ENCODE measurements around the gene PGAM5.

The PGAM5 gene

GRCh38 chr12:132669166-132669879 lies 41.3 kb upstream of the PGAM5 start:
- WGBS, 2 donors (ENCODE audit: extremely low coverage in 2 of 2, insufficient read length in 2 of 2, insufficient replicate concordance in 1 of 2), result no CpG with 5 or more reads among the region's 17 CpGs
- no peak overlapping the region for H3K9ac ChIP-seq (ENCODE audit: low read depth, low read length, poor library complexity)
- peaks cover 68 to 97% of the 10 kb centered on the region in 2 donors for H3K36me3 ChIP-seq (replicated peaks in 1 of 2; ENCODE audit: control insufficient read depth in 2 of 2, insufficient read depth in 2 of 2, low read length in 2 of 2)
- H3K14ac ChIP-seq (ENCODE audit: low read length), result no peak overlapping the region
- no peak overlapping the region for H3K4me3 ChIP-seq (ENCODE audit: low read length in 2 of 2)
- H2AFZ ChIP-seq (ENCODE audit: low read length), result no peak overlapping the region
- H2BK12ac ChIP-seq (ENCODE audit: low read length), result no peak overlapping the region
- H3K9me3 ChIP-seq (replicated peaks in 1 of 2; ENCODE audit: control insufficient read depth in 2 of 2, insufficient read depth in 1 of 2, low read depth in 1 of 2, low read length in 2 of 2), result no peaks in the 10 kb centered on the region
- no peaks in the 10 kb centered on the region for H3K27me3 ChIP-seq (ENCODE audit: control insufficient read depth in 3 of 3, insufficient read depth in 3 of 3, low read depth in 1 of 3, low read length in 3 of 3)
- H3K4ac ChIP-seq (ENCODE audit: low read length), result no peak overlapping the region
- no peak overlapping the region for H3K4me2 ChIP-seq (ENCODE audit: insufficient read depth, low read length, poor library complexity, severe bottlenecking)
- H2BK15ac ChIP-seq (ENCODE audit: low read length), result no peak overlapping the region
- H3K23ac ChIP-seq (ENCODE audit: low read depth, low read length, poor library complexity), result no peak overlapping the region
- no peak overlapping the region for H2BK120ac ChIP-seq (ENCODE audit: low read depth, low read length)
- H2BK5ac ChIP-seq (ENCODE audit: low read length), result no peak overlapping the region
- H3K18ac ChIP-seq (ENCODE audit: low read length), result no peak overlapping the region
- no peak overlapping the region for H4K8ac ChIP-seq (ENCODE audit: low read depth, low read length)
- peaks cover 5% of the 10 kb centered on the region for H3K79me1 ChIP-seq (ENCODE audit: low read depth, low read length)
- no peak overlapping the region for H4K91ac ChIP-seq (ENCODE audit: low read depth, low read length, poor library complexity)
- no peak for DNase-seq (ENCODE audit: low spot score)
- H3K4me1 ChIP-seq (ENCODE audit: control insufficient read depth in 2 of 2, insufficient read depth in 1 of 2, low read depth in 1 of 2, low read length in 2 of 2), result no peaks in the 10 kb centered on the region
- H3K27ac ChIP-seq (replicated peaks; ENCODE audit: low read length), result no peak overlapping the region
- no peak overlapping the region for H2AK5ac ChIP-seq (ENCODE audit: low read depth, low read length)

GRCh38 chr12:132672116-132672515 lies 38.5 kb upstream of the PGAM5 start:
- Histone ChIP-seq H3K79me1 (ENCODE audit: low read depth, low read length) (peaks cover 3% of the 10 kb centered on the region), H3K4me3 (ENCODE audit: low read length in 2 of 2) (peak overlapping the region in 1 of 2 donors; percentile 69), H3K18ac (ENCODE audit: low read length) (no peak overlapping the region), H3K4me1 (ENCODE audit: control insufficient read depth in 2 of 2, insufficient read depth in 1 of 2, low read depth in 1 of 2, low read length in 2 of 2) (no peaks in the 10 kb centered on the region), H3K4ac (ENCODE audit: low read length) (no peak overlapping the region), H3K27me3 (ENCODE audit: control insufficient read depth in 3 of 3, insufficient read depth in 3 of 3, low read depth in 1 of 3, low read length in 3 of 3) (no peaks in the 10 kb centered on the region), H3K27ac (replicated peaks; ENCODE audit: low read length) (no peak overlapping the region), H3K9me3 (replicated peaks in 1 of 2; ENCODE audit: control insufficient read depth in 2 of 2, insufficient read depth in 1 of 2, low read depth in 1 of 2, low read length in 2 of 2) (no peaks in the 10 kb centered on the region), H2BK120ac (ENCODE audit: low read depth, low read length) (no peak overlapping the region), H2AK5ac (ENCODE audit: low read depth, low read length) (no peak overlapping the region), H2BK15ac (ENCODE audit: low read length) (no peak overlapping the region), H3K36me3 (replicated peaks in 1 of 2; ENCODE audit: control insufficient read depth in 2 of 2, insufficient read depth in 2 of 2, low read length in 2 of 2) (peaks cover 69 to 97% of the 10 kb centered on the region in 2 donors), H4K91ac (ENCODE audit: low read depth, low read length, poor library complexity) (no peak overlapping the region), H2BK12ac (ENCODE audit: low read length) (no peak overlapping the region), H3K14ac (ENCODE audit: low read length) (no peak overlapping the region), H3K4me2 (ENCODE audit: insufficient read depth, low read length, poor library complexity, severe bottlenecking) (no peak overlapping the region), H3K23ac (ENCODE audit: low read depth, low read length, poor library complexity) (no peak overlapping the region), H2BK5ac (ENCODE audit: low read length) (no peak overlapping the region), H4K8ac (ENCODE audit: low read depth, low read length) (no peak overlapping the region), H3K9ac (ENCODE audit: low read depth, low read length, poor library complexity) (no peak overlapping the region), H2AFZ (ENCODE audit: low read length) (no peak overlapping the region)
- no peak for DNase-seq (ENCODE audit: low spot score)
- WGBS, 2 donors (ENCODE audit: extremely low coverage in 2 of 2, insufficient read length in 2 of 2, insufficient replicate concordance in 1 of 2), result no CpG with 5 or more reads among the region's 16 CpGs

- Histone ChIP-seq H3K14ac (ENCODE audit: low read length) (no peak overlapping the region), H2BK12ac (ENCODE audit: low read length) (no peak overlapping the region), H3K4me1 (ENCODE audit: control insufficient read depth in 2 of 2, insufficient read depth in 1 of 2, low read depth in 1 of 2, low read length in 2 of 2) (no peaks in the 10 kb centered on the region), H3K4me3 (ENCODE audit: low read length in 2 of 2) (no peak overlapping the region), H3K79me1 (ENCODE audit: low read depth, low read length) (peaks cover 3% of the 10 kb centered on the region), H3K18ac (ENCODE audit: low read length) (no peak overlapping the region), H3K9ac (ENCODE audit: low read depth, low read length, poor library complexity) (no peak overlapping the region), H2BK120ac (ENCODE audit: low read depth, low read length) (no peak overlapping the region), H2AK5ac (ENCODE audit: low read depth, low read length) (no peak overlapping the region), H3K27me3 (ENCODE audit: control insufficient read depth in 3 of 3, insufficient read depth in 3 of 3, low read depth in 1 of 3, low read length in 3 of 3) (no peaks in the 10 kb centered on the region), H4K91ac (ENCODE audit: low read depth, low read length, poor library complexity) (no peak overlapping the region), H4K8ac (ENCODE audit: low read depth, low read length) (no peak overlapping the region), H2AFZ (ENCODE audit: low read length) (no peak overlapping the region), H3K4ac (ENCODE audit: low read length) (no peak overlapping the region), H3K36me3 (replicated peaks in 1 of 2; ENCODE audit: control insufficient read depth in 2 of 2, insufficient read depth in 2 of 2, low read length in 2 of 2) (peaks cover 69 to 97% of the 10 kb centered on the region in 2 donors), H3K4me2 (ENCODE audit: insufficient read depth, low read length, poor library complexity, severe bottlenecking) (no peak overlapping the region), H3K23ac (ENCODE audit: low read depth, low read length, poor library complexity) (no peak overlapping the region), H3K27ac (replicated peaks; ENCODE audit: low read length) (no peak overlapping the region), H3K9me3 (replicated peaks in 1 of 2; ENCODE audit: control insufficient read depth in 2 of 2, insufficient read depth in 1 of 2, low read depth in 1 of 2, low read length in 2 of 2) (no peaks in the 10 kb centered on the region), H2BK5ac (ENCODE audit: low read length) (no peak overlapping the region), H2BK15ac (ENCODE audit: low read length) (no peak overlapping the region)
- WGBS, 2 donors (ENCODE audit: extremely low coverage in 2 of 2, insufficient read length in 2 of 2, insufficient replicate concordance in 1 of 2), result no CpG with 5 or more reads among the region's 12 CpGs
- no peak for DNase-seq (ENCODE audit: low spot score)
Measured at GRCh38 chr12:132672678-132673077, 38.0 kb upstream of the PGAM5 start.

GRCh38 chr12:132673288-132674179 lies 37.1 kb upstream of the PGAM5 start:
- H3K14ac ChIP-seq (ENCODE audit: low read length), result no peak overlapping the region
- no peak overlapping the region for H3K27ac ChIP-seq (replicated peaks; ENCODE audit: low read length)
- H3K4me3 ChIP-seq (ENCODE audit: low read length in 2 of 2), result no peak overlapping the region
- no peaks in the 10 kb centered on the region for H3K4me1 ChIP-seq (ENCODE audit: control insufficient read depth in 2 of 2, insufficient read depth in 1 of 2, low read depth in 1 of 2, low read length in 2 of 2)
- H3K23ac ChIP-seq (ENCODE audit: low read depth, low read length, poor library complexity), result no peak overlapping the region
- no peak overlapping the region for H3K4me2 ChIP-seq (ENCODE audit: insufficient read depth, low read length, poor library complexity, severe bottlenecking)
- peaks cover 65 to 98% of the 10 kb centered on the region in 2 donors for H3K36me3 ChIP-seq (replicated peaks in 1 of 2; ENCODE audit: control insufficient read depth in 2 of 2, insufficient read depth in 2 of 2, low read length in 2 of 2)
- H2AK5ac ChIP-seq (ENCODE audit: low read depth, low read length), result no peak overlapping the region
- no peak overlapping the region for H3K4ac ChIP-seq (ENCODE audit: low read length)
- H2AFZ ChIP-seq (ENCODE audit: low read length), result no peak overlapping the region
- H3K18ac ChIP-seq (ENCODE audit: low read length), result no peak overlapping the region
- peaks cover 2% of the 10 kb centered on the region for H3K79me1 ChIP-seq (ENCODE audit: low read depth, low read length)
- H3K9ac ChIP-seq (ENCODE audit: low read depth, low read length, poor library complexity), result no peak overlapping the region
- H4K8ac ChIP-seq (ENCODE audit: low read depth, low read length), result no peak overlapping the region
- H3K27me3 ChIP-seq (ENCODE audit: control insufficient read depth in 3 of 3, insufficient read depth in 3 of 3, low read depth in 1 of 3, low read length in 3 of 3), result no peaks in the 10 kb centered on the region
- H2BK12ac ChIP-seq (ENCODE audit: low read length), result no peak overlapping the region
- no peak overlapping the region for H2BK120ac ChIP-seq (ENCODE audit: low read depth, low read length)
- no peak overlapping the region for H2BK5ac ChIP-seq (ENCODE audit: low read length)
- H4K91ac ChIP-seq (ENCODE audit: low read depth, low read length, poor library complexity), result no peak overlapping the region
- WGBS, 2 donors (ENCODE audit: extremely low coverage in 2 of 2, insufficient read length in 2 of 2, insufficient replicate concordance in 1 of 2), result no CpG with 5 or more reads among the region's 27 CpGs
- H3K9me3 ChIP-seq (replicated peaks in 1 of 2; ENCODE audit: control insufficient read depth in 2 of 2, insufficient read depth in 1 of 2, low read depth in 1 of 2, low read length in 2 of 2), result no peaks in the 10 kb centered on the region
- DNase-seq (ENCODE audit: low spot score), result no peak
- H2BK15ac ChIP-seq (ENCODE audit: low read length), result no peak overlapping the region
